HG03469 (cell line): Measurements from ENCODE around the gene BSDC1.

Experiments
- ATAC-seq: cut with Tn5 transposase; IDR thresholded peaks from one replicate; pipeline ENCODE4 v1.9.1; 2021; ENCODE audit warnings: mild to moderate bottlenecking, moderate library complexity, moderate number of reproducible peaks; ENCODE audit not compliant: unreplicated experiment

The BSDC1 gene

DNA sequence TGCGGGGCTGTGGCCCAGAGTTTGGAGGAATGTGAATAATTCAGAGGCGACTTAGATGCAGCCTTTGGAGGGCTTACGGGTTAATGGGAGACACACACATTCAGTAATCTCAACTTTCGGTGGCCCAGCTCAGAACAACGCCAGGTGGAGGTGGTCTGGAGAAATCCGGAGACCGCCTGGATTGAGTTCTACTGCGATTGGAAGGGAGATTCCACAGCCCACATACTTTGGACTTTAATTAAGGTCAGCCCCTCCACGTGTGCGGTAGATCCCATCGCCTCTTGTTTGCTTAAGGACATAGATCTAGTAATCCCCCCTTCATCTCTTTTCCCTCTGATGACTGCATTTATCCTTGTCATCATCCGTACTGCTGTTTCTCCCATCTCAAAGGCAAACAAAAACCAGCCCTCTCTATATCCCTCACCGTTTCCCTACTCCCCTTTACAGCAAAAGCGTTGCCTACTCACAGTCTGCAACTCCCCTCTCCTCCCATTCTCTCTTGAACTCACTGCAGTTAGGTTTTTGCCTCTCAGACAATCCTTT, 720 bp upstream of the BSDC1 start:
- ATAC-seq: no peak

DNA sequence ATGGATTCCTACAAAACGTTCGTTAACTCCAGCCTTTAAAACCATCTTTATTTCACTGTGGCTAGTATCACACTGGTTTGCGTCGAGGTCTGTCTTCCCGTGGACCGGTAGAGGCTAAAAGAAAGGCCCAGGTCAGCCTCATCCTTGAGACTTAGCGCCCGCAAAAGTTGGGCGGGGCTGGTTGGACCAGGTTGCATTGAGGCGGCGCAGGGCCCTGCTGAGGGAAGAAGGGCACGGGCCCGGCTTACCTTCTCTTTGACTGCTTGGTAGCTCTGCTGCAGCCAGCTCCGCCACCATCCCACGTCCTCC, 455 bp downstream of the BSDC1 start:
- no peak for ATAC-seq

DNA sequence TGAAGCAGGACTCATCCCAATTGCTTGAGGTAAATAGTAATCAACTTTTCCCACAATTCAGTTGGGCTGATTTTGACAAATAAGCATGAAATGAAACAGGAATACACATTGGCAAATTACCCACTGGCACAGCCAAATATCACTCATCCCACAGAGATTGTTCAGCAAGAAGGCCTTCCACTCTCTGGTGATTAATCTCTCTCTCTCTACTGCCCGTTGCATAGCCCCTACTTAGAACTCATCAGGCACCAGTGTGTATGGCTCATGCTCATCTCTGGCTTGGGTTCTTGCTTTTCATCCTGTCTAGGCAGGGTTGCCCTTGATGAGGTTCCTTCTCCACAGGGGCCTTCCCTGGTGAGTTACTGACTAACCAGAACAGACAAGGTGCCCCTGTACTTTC, 1.1 kb downstream of the BSDC1 start:
- no peak for ATAC-seq

DNA sequence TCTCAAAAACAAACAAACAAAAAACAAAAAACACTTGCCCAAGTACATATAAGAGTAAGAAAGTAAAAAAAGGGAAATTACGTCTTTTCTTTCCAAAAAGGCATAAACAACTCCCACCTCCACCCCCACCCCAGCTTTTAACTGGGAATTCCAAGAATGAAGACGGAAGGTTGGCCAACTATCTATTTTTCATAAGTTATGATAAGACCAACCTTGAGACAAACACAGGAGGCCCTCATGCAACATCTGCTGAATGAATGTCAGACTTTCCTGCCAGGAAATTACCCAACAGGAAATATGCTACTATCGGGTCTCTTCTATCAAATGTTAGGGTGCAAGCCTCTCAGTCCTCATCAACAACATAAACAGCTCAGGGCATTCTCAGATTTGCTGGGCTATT, 1.9 kb downstream of the BSDC1 start:
- no peak for ATAC-seq

DNA sequence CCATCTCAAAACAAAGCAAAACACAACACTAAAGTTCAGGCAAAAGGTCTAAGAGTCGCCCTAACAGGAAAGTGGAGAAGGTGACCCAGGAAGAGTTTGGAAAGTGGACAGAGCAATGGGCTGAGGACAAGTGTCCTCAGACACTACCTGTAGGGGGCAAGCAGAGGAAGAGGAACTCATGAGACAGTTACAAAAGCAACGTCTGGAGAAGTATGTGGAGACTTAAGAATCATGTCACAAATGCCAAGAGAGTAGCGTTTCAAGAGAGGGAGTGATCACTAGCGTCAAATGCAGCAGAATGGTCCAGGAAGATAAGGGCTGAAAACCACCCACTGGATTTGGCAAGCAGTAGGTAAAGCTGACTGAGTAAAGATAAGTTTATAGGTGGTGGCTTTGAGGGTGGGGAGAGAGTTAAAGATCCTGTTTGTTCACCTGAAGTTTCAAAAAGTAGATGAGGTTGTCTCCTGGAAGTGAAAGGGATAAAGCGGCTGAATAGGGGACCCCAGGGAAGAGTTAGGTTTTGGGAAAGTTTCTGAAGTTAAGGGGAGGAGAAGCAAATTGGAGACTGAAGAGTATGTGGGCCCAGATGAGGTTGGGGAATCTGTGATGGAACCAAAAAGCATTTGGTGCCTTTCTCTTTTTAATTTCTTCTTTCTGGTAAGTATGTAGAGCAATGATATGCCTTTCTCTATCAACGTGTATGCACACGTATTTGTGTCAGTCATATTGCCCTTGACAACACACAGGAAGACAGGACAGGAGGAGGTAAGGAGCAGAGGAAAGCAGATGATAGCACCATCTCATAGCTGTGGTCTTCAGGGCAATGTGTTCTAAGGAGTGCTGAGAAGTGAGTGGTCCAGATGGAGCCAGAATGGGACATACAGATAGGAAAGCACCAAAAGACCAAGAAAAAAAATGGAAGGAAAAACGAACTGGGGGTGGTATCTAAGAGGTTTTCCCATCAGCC, 3.1 kb downstream of the BSDC1 start:
- no peak for ATAC-seq

DNA sequence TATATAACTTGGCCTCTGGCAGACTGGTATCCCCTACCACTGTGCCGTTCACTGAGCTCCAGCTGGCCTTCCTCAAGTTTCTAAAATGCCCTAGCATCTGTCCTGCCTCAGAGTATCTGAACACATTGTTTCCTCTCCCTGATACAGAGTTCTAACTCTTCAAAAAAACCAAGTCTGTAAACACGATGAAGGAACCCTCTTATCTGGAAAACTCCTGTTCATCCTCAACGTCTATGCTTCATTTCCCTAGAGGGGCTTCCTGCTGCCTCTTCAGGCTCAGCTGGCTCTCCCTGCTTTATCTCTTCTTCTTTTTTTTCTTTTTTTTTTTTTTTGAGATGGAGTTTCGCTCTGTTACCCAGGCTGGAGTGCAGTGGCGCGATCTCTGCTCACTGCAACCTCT, 5.6 kb downstream of the BSDC1 start:
- ATAC-seq: no peak

DNA sequence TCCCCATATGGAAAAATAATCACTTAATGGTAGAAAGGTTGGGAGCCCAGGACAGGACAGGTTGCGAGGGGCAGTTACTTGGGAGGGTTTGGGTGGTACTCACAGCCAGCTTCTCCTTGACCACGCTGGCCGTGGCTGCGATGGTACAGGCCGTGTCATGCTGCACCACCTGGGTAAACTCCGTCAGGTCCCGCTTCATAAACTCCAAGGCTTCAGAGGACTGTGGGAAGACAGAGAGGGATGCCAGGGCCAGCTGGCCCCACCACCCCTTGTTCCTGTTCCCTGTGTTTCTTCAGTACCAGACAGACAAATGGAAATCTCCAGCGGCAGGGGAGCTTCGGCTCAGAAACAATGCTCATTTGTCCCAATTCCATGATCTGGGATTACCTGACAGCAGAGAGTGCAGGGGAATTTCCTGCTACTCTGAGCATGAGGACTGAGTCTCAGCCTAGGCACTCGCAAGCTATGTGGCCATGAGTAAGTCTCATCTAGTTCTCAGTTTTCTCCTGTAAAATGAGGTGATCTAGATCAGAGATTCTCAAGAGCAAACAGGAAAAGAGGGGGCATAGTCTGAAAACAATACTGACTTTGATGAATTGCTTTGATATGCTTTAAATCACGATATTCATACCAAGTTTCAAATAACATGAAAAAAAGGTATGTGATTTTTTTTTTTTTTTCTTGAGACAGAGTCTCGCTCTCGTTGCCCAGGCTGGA, 7.4 kb downstream of the BSDC1 start:
- no peak for ATAC-seq

DNA sequence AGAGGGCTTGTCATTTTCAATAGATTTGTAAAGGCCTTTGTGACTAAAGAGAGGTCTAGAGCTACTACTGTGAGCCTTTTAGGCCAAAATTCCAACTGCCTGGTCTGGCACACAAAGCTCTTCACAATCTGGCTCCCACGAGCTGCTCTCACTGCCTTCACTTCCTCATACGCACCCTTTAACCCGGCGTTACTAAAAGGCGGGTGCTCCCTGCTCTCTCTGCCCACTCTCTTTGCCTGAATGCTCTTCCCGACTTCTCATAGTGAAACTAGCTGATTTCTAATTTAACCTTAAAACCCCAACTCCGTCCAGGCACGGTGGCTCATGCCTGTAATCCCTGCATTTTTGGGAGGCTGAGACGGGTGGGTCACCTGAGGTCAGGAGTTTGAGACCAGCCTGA, 14.2 kb downstream of the BSDC1 start:
- ATAC-seq: no peak

DNA sequence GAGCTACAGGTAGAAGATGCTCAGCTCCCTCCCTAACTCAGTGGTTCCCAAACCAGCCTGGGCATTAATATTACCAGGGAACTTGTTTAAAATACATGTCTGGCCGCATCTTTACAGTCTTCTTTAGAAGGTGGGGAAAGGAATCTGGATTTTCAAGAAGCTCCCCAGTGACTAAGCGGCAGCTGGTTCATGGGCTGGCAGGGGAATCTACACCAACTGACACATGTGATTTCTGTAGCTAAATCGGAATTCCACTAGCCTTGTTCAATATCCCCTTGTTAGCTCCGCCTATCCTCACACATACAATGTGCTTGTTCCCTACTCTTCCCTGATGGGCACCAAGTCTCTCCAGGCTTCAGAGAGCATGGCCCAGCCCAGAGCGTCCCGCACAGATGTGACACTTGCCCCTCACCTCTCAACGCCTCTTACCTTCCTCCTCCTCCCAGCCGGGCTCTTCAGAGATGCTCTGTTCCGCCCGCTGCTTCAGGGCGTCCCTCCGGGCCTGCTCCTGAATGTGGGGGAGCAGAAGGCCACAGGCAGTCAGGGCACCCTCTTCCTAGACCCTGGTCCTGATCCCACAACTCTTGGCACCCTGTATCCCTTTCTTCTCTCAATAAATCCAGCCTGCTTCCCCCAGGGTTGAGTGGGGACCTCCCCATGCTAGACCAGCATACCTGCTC, 16.6 kb downstream of the BSDC1 start:
- ATAC-seq: no peak

DNA sequence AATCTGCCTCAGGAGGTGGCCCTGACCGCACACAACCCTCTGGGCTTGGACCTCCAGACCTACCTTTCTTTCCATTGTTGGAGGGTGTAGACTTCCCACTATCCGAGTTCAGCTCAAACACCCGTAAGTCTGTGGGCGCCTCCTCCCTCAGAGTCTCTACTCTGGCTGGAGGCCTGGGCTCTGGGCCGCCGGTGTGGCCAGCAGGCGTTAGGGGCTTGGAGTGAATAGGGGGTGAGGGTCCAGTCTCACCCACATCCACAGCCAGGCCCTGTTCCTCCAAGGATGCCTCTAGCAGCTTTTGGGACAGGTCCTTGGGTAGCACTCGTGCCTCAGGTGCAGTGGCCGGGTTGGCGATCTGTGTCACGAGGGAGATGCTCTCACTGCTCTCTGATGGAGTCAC, 18.0 kb downstream of the BSDC1 start:
- no peak for ATAC-seq

DNA sequence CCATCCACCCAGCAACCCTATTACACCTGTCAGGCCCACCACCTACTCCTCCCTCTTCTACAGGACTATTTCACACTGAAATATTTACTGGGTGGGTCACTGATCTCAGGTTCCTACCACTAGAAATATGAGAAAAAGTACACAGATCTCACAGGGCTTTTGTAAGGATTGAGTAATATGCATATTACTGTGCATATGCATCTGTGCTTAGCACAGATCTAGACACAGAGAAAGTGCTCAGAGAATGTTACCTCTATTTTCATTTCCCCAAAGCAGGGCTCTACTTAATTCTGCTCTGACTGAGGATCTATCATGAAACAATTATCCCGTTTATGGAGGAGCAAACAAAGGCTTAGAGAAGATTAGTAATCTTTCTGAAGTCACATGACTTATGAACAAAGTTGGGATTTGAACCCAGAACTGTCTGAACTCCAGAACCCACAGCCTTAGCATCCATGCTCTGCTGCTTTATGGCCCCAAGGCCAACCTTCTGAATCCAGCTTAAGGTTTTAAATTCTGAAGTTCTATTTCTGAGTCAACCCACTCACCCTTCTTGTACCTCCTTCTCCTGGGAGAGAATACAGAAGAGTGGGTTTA, 20.1 kb downstream of the BSDC1 start:
- no peak for ATAC-seq

DNA sequence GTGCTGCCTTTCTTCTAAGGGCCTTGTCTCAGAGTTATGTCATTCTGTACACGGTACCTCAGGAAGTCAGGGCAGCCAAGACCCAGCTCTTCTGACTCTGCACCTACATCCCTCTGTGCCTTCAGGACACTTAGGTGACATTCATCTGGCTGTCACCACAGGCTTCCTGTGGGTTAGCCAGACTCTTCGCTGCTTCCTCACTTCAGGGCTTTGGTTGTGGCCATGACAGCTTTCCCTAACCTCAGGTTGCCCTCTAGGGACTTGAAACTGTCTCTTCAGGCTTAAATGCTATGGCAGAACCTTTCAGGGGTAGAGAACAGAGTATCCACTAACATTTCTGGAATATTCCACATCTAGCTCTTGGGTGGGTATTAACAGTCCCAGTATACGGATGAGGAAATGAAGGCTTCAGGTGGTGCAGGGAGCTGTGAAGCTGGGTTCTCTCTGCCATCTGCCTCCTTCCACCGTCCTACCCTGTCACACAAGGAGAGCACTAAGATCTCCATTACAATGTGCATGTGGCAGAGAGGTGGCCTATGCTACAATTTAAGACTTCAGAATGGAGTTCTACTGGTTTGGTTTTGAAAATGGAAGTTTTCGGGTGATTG, 22.0 kb downstream of the BSDC1 start:
- no peak for ATAC-seq

DNA sequence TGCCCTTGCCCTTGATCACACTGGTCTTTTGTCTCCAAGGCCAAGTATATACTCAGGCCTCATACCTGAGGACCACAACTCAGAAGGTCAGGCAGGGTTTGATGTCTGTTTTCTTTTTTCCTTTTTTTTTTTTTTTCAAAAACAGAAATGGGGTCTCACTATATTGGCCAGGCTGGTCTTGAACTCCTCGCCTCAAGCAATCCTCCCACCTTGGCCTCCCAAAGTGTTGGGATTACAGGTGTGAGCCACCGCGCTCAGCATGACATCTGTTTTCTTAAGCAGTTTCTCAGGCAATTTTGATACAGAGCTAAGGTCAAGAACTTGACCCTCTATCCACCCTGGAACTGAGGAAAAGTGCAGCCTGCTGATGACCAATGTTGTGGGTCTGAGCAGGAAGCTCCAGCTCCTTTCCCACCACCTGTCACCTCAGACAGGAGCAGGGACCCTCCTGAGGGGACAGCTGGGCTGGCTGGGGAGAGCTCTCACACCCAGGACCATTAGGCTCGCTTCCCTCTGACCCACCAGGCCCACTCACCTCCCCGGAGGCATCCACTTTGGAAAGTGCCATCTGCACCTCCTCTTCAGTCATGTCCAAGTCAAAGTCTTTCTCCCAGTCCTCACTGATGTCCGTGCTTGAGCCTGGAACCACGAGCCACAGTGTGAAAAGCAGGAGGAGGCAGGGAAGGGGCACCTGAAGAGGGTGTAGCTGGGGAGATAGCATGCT, 26.2 kb downstream of the BSDC1 start:
- ATAC-seq: no peak

DNA sequence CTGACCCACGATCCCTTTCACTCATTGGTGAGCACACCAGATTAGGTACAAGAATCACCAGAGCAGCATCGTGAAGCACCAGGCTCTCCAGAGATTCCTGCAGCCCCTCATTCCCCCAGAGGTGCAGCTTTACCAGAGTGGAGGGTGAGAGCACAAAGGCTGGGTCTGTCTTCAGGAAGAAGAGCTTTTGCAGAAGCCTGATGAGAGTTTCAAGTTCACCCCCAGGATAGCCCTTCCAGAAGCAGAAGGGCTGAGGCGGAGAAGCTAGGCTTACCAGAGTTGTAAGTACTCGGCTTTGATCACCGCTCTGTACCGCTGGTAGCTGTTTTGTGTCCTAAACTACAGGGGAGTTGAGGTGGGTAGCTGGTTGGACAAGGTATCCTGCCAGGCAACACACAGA, 28.8 kb downstream of the BSDC1 start:
- no peak for ATAC-seq

DNA sequence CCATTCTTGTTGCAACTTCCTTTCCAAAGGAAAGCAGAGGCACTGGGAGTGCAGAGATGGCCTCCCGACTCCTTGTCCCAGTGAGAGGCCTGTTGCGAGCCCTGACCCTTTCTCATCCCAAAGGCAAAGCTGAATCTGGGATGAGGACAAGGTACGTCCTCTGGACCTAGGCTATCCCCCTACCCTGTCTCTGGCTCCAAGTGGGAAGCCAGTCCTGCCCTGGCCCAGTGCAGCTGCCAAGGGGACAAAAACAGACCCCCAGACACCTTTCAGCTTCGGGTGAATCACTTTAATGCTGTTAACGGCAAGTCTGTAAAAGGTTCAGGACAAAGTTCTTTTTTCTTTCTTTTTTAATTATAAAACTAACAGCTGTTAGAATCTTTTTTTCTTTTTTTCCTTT, 29.4 kb downstream of the BSDC1 start:
- ATAC-seq: no peak

DNA sequence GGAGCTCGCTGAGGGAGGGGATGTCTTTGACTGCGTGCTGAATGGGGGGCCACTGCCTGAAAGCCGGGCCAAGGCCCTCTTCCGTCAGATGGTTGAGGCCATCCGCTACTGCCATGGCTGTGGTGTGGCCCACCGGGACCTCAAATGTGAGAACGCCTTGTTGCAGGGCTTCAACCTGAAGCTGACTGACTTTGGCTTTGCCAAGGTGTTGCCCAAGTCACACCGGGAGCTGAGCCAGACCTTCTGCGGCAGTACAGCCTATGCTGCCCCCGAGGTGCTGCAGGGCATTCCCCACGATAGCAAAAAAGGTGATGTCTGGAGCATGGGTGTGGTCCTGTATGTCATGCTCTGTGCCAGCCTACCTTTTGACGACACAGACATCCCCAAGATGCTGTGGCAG, 30.5 kb downstream of the BSDC1 start:
- no peak for ATAC-seq

DNA sequence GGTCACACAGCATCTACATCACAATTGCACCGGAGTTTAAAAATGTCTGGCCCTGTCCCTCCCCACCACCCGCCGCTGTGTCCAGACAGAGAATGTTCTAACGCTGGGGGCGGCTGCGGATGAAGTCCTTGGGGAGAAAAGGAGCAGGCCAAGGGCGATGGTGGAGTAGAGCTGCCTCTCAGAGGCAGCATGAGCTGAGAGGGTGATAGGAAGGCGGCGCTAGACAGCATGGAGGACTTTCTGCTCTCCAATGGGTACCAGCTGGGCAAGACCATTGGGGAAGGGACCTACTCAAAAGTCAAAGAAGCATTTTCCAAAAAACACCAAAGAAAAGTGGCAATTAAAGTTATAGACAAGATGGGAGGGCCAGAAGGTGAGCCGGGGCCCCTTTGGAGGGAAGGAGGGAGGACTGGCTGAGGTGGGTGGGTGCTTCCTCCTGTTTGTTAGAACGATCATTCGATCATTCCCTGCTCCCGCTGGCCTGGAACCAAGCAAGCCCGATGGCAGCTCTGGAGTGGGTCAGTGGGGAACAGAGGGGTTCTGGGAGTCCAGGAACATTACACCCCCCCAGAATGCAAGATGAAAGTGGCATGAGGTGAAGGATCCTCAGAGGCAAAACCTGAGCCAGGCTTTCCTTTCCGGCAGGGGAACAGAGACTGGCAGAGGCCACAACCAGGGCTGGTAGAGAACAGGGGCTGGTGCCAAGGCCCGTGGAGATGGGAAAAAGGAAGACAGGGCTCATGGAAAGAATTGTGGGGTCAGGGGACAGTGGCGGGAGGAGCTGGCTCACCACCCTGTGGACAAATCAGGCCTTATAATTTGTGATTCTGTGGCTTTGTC, 31.5 kb downstream of the BSDC1 start, which contains the start of the genes FAM229A and TSSK3:
TSS of gene FAM229A (minus strand) at position 12 of the 840 bp plus-strand sequence. CDS start 394 bp downstream, outside the sequence.
TSS of gene TSSK3 (plus strand) at position 66 of the 840 bp plus-strand sequence. CDS start at position 229, 163 bp downstream.
- ATAC-seq: no peak

DNA sequence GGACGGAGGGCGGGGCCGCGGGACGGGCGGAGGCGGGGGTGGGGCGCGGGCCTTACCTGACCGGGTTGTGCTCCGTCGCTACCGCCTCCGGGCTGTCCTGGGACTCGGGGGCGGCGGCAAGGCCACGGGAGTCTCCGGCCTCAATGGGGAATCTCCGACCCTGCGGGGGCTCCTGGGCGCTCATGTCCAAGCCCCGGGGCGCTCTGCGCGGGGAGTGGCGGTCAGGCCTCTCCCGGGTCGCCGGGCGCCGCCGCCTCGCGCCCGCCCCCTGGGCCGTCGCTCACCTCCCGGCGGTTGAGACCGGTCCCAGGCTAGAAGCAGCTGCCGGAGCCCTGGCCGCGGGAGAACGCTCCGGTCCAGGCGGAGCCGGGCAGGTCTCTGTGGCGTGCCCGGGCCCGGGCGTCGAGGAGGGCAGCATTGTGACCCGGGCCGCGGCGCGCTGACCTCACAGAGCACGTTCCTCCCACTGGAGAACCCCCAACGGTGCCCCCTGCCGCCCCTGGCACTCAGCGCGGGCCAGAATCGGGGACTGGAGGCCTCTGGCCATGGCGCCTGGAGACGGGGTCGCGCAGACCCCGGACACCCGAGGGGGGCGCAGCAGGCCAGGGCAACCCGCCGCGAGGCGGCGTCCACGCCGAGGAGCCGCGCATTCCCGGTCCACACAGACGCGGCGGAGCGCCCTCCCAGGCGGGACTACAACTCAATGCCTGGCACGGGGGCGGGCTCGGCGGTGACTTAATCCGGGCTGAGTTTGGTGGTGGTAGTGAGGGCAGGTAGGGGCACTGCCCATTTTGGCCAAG, 32.4 kb downstream of the BSDC1 start:
- ATAC-seq: no peak
